ENCODE measurements around the gene MDK.
"Not testable (repeated sequence)": the region's sequence is repeated elsewhere in the genome, so short reads cannot be mapped to it uniquely, and the experiment has no call there.

Gene MDK

DNA sequence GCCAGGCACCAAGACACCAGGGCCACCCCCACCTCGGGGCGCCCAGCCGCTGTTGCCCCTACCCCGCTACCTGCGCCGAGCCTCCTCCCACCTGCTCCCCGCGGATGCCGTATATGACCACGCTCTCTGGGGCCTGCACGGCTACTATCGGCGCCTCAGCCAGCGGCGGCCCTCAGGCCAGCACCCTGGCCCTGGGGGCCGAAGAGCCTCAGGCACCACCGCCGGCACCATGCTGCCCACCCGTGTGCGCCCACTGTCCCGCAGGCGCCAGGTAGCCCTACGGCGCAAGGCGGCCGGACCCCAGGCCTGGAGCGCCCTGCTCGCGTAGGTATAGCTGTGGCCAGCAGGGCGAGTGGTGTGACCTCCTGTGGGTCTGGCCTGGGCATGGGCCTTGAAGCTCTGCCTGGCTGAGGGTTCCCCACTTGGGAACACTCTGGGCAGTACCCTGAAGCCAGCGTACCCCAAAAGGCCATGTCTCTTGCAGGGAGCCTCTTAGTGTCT lies 14.8 kb upstream of the MDK start:
- DNase-seq (ENCODE audit: low spot score) = no peak
- TF ChIP-seq CTCF (IDR thresholded peaks at IDR 0.05; ENCODE audit: borderline replicate concordance, control extremely low read depth, extremely low read depth, insufficient read depth, missing control alignments) = no peak
- in situ Hi-C loops (cut with MboI; ENCODE audit: low sequenced_read_pairs, unreplicated experiment) = no loop called here

- in situ Hi-C loops (cut with MboI; ENCODE audit: low sequenced_read_pairs, unreplicated experiment) = no loop called here
- peak; percentile 85 for DNase-seq (ENCODE audit: low spot score)
- TF ChIP-seq CTCF (IDR thresholded peaks at IDR 0.05; ENCODE audit: borderline replicate concordance, control extremely low read depth, extremely low read depth, insufficient read depth, missing control alignments) = peak; percentile 92
Observed at GRCh38 chr11:46367244-46367915, 14.1 kb upstream of the MDK start.

DNA sequence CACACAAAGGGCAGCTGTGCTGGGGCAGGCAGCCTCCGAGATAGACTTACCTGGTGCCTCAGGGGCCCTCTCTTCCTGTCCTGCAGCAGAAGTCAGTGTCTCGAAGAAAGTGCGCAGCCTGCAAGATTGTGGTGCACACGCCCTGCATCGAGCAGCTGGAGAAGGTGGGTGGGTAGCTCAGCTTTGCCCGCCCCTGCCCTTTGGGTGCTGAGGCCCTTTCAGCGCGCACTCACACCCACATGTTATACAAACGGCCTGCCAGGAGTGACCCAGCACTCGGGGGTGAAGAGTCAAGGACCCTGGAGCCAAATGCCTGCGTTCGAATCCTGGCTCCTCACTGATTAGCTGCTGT lies 13.6 kb upstream of the MDK start:
- no peak for TF ChIP-seq CTCF (IDR thresholded peaks at IDR 0.05; ENCODE audit: borderline replicate concordance, control extremely low read depth, extremely low read depth, insufficient read depth, missing control alignments)
- DNase-seq (ENCODE audit: low spot score) = no peak
- in situ Hi-C loops (cut with MboI; ENCODE audit: low sequenced_read_pairs, unreplicated experiment) = no loop called here

DNA sequence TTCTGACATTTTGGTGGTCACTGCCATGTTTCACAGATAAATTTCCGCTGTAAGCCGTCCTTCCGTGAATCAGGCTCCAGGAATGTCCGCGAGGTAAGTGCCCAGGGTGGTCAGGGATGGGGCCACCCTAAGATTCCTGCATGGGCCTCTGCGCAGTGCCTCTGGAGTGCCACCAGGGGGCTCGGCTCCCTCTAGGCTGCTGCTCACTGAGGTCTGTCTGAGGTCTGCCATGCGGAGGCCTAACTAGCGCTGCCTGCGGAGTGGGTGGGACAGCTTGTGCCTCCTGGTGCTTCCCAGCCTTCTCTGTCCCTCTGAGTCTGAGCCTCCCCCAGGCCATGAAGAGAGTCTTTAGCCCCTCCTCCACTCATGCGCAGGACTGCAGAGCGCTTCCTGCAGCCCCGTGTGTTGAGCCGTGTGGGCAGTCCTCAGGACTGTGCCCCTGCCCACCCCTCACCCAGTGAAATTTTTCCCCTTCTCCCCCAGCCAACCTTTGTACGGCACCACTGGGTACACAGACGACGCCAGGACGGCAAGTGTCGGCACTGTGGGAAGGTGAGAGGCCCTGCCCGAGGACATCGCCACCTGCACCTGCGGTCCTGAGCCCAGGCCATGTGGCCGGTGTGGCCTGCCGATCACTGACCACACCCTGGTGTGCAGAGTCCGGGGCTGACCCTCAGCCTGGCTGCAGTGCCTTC lies 11.9 kb upstream of the MDK start:
- TF ChIP-seq CTCF (IDR thresholded peaks at IDR 0.05; ENCODE audit: borderline replicate concordance, control extremely low read depth, extremely low read depth, insufficient read depth, missing control alignments) = peak; percentile 81
- in situ Hi-C loops (cut with MboI; ENCODE audit: low sequenced_read_pairs, unreplicated experiment) = no loop called here
- DNase-seq (ENCODE audit: low spot score) = peak; percentile 84

DNA sequence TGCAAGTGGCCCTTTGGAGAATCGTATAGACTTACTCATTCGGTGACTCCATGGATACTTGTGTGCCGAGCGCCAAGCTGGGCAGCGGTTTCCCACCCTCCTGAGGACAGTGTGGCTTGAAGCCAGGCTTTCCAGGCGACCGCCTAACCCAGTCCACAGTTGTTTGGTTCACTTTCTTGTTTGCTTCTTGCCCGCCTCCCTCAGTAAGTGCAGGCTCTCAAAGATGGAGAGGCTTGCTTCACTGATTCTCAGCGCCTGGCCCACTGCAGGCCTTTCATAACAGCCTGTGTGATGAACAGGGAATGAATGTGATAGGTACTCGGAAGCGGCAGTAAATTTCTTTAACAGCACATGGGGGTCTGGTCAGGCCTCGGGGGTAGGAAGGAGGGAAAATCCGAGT lies 11.2 kb upstream of the MDK start:
- in situ Hi-C loops (cut with MboI; ENCODE audit: low sequenced_read_pairs, unreplicated experiment) = no loop called here
- TF ChIP-seq CTCF (IDR thresholded peaks at IDR 0.05; ENCODE audit: borderline replicate concordance, control extremely low read depth, extremely low read depth, insufficient read depth, missing control alignments) = no peak
- DNase-seq (ENCODE audit: low spot score) = no peak

DNA sequence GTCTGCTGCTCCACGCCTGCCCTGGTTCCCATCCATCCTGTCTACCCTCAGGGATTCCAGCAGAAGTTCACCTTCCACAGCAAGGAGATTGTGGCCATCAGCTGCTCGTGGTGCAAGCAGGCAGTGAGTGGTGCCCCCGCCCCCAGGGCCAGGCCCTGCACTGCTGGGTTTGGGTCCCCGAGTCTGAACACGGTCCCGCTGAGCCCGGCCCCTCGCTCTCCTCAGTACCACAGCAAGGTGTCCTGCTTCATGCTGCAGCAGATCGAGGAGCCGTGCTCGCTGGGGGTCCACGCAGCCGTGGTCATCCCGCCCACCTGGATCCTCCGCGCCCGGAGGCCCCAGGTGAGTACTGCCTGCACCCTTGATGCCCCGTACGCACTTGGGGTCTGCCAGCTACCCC lies 10.2 kb upstream of the MDK start:
- in situ Hi-C loops (cut with MboI; ENCODE audit: low sequenced_read_pairs, unreplicated experiment) = not testable (repeated sequence)

GRCh38 chr11:46372086-46372485 lies 9.4 kb upstream of the MDK start:
- TF ChIP-seq CTCF (IDR thresholded peaks at IDR 0.05; ENCODE audit: borderline replicate concordance, control extremely low read depth, extremely low read depth, insufficient read depth, missing control alignments) = no peak
- no peak for DNase-seq (ENCODE audit: low spot score)
- in situ Hi-C loops (cut with MboI; ENCODE audit: low sequenced_read_pairs, unreplicated experiment) = no loop called here

More for the DNA sequence above, 10.2 kb upstream of the MDK start:
- DNase-seq (ENCODE audit: low spot score) = not testable (repeated sequence)

- DNase-seq (ENCODE audit: low spot score); in situ Hi-C loops (cut with MboI; ENCODE audit: low sequenced_read_pairs, unreplicated experiment): not testable (repeated sequence)
Observed at GRCh38 chr11:46372501-46372900, 9.0 kb upstream of the MDK start.

Measured in GM13976 (cell line).